ENCODE measurements around the gene MUC5B.
"Not testable (repeated sequence)": the region's sequence is repeated elsewhere in the genome, so short reads cannot be mapped to it uniquely, and the experiment has no call there.

MUC5B gene

GRCh38 chr11:1234771-1235305 lies 12.0 kb downstream of the MUC5B start:
- DNase-seq = no peak

GRCh38 chr11:1235306-1235900 lies 12.5 kb downstream of the MUC5B start:
- DNase-seq = no peak

GRCh38 chr11:1235901-1236315 lies 13.0 kb downstream of the MUC5B start:
- DNase-seq = no peak

- DNase-seq = no peak
Measured at GRCh38 chr11:1236316-1237127, 13.7 kb downstream of the MUC5B start.

GRCh38 chr11:1237128-1237580 lies 14.3 kb downstream of the MUC5B start:
- no peak for DNase-seq

GRCh38 chr11:1237851-1238250 lies 15.0 kb downstream of the MUC5B start:
- DNase-seq = no peak

- DNase-seq = no peak
Measured at GRCh38 chr11:1238767-1239595, 16.1 kb downstream of the MUC5B start.

GRCh38 chr11:1239596-1240205 lies 16.8 kb downstream of the MUC5B start:
- no peak for DNase-seq

GRCh38 chr11:1240771-1241170 lies 17.9 kb downstream of the MUC5B start:
- DNase-seq = no peak

- DNase-seq = no peak
Measured at GRCh38 chr11:1241706-1242105, 18.8 kb downstream of the MUC5B start.

GRCh38 chr11:1242289-1242688 lies 19.4 kb downstream of the MUC5B start:
- DNase-seq = no peak

GRCh38 chr11:1242751-1243150 lies 19.9 kb downstream of the MUC5B start:
- not testable (repeated sequence) for DNase-seq

GRCh38 chr11:1243521-1243920 lies 20.7 kb downstream of the MUC5B start:
- DNase-seq = not testable (repeated sequence)

- not testable (repeated sequence) for DNase-seq
Measured at GRCh38 chr11:1244557-1244956, 21.7 kb downstream of the MUC5B start.

- not testable (repeated sequence) for DNase-seq
Measured at GRCh38 chr11:1245717-1246116, 22.9 kb downstream of the MUC5B start.

- DNase-seq = not testable (repeated sequence)
Measured at GRCh38 chr11:1246301-1246700, 23.4 kb downstream of the MUC5B start.

- DNase-seq = not testable (repeated sequence)
Measured at GRCh38 chr11:1247026-1247425, 24.2 kb downstream of the MUC5B start.

GRCh38 chr11:1248951-1249350 lies 26.1 kb downstream of the MUC5B start:
- not testable (repeated sequence) for DNase-seq

GRCh38 chr11:1250411-1250810 lies 27.5 kb downstream of the MUC5B start:
- DNase-seq = not testable (repeated sequence)

- no peak for DNase-seq
Measured at GRCh38 chr11:1251236-1251770, 28.4 kb downstream of the MUC5B start.

GRCh38 chr11:1252371-1253102 lies 29.7 kb downstream of the MUC5B start:
- DNase-seq = no peak

GRCh38 chr11:1253103-1253485 lies 30.2 kb downstream of the MUC5B start:
- DNase-seq = no peak

Measured in SW 1271 (cell line).